NCI-H128 (cell line): Measurements from ENCODE around the gene OSBPL2.

Source experiments
- DNase-seq: peaks from one replicate; lab custom pipeline; 2025; ENCODE audit not compliant: unreplicated experiment; lab: John Stamatoyannopoulos, UW

OSBPL2 gene

DNA sequence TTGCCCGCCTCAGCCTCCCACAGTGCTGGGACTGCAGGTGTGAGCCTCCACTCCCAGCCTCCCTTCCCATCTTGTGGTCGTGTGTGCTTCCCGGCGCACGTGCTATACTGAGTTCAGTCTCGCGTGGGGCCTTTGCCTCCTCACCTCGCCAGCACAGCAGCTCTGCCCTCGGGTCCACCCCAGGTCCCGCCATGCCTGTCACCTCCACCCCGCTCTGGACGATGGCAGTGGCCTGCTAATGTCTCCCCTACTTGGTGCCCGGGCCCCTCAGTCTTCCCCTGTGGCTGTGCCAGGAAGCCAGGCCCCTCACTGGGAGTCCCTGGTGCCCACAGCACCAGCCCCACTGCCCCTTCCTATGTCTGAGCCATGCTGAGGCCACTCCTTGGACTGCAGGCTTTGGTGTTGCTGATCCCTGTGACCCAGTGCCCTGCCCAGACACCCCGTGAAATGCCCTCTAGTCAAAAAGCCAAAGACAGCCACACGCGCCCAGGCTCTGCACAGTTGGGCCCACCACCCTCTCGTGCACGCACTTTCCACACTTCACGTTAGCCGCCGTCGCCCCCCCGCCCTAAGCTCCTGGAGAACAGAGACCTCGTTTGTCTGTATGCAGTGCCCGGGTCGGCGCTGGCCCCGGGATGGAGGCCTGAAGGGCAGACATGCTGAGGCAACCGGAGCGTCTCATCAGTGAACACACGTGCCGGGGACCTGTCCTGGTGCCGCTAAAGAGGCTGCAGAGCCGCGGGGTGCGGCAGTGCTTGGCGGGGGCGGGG lies 32.5 kb upstream of the OSBPL2 start:
- no peak for DNase-seq

DNA sequence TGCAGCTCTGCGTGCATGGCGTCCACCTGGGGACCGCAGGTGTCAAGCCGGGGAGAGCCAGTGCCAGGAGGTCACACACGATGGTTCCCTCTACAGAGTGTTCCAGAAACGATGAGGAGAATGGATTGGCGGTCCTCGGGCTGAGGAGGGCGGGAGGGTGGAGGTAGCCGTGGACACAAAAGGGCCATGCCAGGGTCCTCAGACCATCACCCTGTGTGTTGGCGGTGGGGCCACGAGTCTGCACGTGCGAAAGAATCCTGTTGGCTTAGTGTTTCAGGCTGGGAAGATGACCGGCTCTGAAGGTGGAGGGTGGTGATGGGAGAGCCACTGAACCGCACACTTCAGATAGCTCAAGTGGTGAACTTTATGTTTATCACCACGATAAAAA lies 31.9 kb upstream of the OSBPL2 start:
- DNase-seq = no peak

DNA sequence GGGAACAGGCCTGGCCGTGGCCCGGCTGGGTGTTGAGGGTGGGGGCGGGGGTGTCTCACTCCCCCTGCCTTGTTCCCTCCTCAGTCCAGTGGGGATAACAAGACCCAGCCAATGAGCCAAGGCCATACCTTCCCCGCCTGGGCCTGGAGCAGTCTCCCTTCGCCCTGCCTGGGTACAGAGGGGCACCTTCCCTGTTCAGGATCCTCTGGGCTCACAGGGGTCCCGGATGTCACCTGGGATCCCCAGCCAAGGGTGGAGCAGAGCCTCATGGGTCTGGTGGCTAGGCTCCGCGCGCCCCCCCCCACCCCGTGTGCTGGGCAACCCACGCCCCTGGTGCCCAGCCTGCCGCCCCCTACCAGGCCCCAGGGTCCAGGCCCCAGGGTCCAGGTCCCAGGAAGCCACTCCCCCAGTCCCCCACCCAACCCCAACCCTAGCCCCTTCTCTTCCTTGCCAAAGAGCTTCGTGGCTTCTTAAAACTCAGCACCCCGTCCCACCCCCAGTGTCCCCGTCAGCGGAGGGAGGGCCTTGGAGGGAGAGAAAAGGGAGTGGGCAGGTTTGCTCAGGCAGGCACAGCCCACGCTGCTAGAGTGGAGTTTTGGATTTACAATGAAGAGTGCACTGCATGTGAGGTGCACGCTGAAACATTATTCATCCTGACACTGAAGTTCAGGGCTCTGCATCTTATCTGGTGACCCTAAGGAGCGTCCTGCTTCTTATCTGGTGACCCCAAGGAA lies 30.1 kb upstream of the OSBPL2 start:
- DNase-seq = no peak

DNA sequence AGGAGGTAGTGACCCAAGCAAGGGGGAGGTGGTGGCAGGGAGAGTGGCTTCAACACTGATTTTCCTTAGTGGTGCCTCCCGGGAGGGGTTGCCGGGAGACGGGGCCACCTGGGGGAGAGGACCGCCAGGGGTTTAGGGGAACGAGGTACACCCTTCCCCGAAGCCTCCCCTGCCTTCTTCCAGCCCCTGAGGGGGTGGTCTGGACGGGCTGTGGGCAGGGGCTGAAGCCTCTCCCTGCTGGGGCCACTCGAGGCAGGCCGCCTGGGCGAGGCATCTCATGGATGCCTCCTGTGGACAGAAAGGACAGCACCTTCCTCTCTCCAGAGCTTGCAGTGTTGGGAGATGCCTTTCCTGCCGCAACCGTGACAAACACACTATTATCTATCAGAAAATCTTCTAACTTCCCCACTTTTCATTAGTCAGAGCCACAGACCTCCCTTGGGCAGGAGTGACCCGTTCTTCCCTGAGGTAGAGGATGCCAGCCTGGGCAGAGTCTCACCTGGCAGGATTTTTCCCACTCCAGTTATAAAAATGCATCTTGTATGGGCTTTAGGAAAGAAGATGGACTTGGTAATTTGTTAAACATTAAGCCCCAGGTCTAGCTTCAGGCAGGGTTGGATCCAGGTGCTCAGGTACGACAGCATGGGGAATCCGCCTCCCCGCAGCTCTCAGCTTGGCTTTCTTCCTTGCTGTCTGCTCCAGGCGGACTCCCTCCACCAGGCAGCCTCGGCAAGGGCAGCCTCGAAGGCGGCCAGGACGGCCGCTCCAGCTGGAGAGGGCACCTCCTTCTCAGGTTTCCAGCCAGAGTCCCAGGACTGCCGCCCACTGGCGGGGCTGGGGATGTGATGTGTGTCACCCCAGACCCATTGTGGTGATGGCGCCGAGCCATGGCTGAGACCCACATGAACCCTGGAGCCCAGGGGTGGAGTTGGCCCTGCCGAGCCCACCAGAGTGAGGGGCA lies 29.2 kb upstream of the OSBPL2 start:
- no peak for DNase-seq

DNA sequence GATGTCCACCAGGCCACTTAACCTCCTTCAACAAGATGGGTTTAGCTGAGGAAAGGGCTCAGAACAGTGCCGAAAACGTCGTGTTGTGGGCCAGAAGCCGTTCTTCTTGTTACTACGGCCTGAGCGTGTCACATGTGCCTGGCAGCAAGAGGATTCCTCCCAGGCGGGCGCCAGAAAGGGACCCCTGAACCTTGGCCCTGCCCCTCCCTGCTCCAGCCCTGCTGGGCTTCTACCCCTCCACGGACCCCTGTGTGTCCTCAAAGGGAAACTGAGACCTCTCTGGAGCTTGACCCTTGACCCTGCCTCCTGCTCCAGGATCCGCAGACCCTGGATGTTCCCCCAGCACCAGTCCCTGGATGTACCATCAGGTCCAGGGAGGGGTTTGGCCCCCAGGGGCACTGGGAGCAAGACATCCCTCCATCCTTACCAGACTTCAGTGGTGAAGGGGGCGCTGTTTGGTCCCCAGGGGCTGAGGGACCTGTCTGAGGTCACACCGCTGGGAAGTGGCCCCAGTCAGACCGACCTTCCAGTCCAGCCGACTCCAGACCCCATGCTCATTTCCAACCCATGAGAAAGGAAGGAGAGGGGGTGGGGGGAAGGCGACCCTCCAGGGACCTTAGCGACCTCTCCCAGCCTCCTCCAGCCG lies 28.3 kb upstream of the OSBPL2 start:
- no peak for DNase-seq

DNA sequence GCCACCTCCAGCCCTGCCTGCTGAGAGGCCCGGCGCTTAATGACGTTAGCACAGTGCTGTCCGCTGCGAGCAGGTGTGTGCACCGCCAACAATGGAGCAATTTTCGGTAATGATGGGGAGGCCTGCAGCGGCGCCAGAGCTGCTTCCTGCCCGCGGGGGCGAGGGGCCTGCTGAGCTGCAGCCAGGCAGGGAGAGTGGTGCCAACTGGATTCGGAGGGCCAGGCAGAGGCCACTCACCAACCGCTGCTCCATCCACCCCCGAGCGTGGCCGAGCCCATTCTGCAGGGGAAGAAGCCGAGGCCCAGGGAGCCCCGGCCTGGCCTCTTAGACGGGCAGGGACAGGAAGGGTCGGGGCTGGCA lies 27.8 kb upstream of the OSBPL2 start:
- no peak for DNase-seq

DNA sequence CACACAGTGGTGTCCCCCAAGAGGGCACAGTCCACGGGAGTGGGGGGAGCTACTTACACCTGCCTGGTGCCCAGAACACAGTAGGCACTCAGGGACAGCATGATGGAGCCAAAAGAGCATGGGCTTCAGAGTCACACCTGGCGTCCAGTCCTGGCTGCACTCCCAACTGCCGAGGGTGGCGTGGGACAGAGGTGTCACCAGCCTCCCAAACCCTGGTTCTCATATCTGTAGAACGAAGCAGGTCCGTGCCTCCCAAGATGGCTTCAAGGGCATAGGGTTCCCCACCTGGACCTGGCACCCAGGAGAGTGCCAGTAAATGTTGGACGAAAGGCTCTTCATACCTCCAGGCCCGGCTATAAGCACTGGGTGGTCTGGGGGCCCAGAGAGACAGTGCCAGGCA lies 27.1 kb upstream of the OSBPL2 start:
- no peak for DNase-seq

DNA sequence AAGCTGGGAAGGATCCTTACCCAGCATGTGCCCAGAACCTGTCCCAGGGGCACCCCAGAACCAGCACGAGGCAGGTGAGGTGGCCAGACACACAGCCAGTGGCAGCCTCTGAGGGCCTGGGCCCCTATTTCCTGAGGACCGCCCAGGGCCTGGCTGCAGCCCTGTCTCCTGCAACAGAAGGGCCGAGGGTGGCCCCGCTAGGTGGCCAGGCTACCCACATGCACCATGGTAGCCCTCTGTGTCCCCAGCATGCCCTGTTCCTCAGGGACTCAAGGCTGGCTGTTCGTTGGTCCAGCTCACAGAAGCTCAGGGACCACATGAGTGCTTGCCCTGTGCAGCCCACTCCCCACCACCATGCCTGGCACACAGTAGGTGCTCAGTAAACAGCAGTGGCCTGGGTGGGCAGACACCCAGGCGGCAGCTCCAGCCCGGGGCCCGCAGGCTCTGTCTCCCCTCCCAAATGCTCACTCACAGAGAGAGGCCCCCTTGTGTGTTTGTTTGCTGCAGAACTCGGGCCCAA lies 26.5 kb upstream of the OSBPL2 start:
- DNase-seq = no peak

DNA sequence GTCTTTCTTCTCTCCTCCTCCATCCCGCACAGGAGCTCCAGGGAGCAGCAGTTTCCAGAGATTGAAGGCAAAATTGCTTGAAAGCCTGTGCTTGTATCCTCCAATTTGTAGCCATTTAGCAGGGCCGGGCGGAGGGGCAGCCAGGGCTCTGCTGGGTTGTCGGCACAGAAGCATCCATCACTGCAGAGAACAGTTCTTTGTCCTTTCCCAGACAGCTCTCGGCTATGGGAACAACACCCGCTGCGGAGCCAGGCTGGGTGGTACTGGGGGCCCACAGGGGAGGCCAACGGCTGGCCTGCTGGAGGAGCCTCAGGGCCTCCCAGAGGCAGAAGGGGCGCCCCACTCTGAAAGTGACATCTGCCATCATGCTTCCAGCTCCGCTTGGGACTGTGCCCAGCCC lies 26.0 kb upstream of the OSBPL2 start:
- DNase-seq = no peak

DNA sequence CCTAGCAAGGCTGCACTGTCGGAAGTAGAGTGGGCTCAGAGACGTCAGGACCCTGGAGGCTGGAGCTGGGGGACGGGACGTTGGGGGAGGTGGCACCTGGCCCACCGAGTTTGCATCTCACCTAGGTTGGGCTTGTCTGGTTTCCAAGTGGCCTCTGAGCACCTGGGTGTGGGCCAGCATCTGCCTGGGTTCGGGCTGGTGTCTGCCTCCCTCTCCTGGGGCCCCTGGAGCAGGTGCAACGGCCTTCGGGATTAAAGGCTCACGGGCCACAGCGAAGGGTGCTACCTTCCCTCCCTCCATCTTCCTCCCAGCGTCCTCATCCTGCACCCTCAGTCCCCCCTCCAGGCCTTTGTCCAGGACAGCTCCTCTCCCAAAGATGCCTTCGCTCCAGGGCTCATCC lies 24.3 kb upstream of the OSBPL2 start:
- DNase-seq = no peak

DNA sequence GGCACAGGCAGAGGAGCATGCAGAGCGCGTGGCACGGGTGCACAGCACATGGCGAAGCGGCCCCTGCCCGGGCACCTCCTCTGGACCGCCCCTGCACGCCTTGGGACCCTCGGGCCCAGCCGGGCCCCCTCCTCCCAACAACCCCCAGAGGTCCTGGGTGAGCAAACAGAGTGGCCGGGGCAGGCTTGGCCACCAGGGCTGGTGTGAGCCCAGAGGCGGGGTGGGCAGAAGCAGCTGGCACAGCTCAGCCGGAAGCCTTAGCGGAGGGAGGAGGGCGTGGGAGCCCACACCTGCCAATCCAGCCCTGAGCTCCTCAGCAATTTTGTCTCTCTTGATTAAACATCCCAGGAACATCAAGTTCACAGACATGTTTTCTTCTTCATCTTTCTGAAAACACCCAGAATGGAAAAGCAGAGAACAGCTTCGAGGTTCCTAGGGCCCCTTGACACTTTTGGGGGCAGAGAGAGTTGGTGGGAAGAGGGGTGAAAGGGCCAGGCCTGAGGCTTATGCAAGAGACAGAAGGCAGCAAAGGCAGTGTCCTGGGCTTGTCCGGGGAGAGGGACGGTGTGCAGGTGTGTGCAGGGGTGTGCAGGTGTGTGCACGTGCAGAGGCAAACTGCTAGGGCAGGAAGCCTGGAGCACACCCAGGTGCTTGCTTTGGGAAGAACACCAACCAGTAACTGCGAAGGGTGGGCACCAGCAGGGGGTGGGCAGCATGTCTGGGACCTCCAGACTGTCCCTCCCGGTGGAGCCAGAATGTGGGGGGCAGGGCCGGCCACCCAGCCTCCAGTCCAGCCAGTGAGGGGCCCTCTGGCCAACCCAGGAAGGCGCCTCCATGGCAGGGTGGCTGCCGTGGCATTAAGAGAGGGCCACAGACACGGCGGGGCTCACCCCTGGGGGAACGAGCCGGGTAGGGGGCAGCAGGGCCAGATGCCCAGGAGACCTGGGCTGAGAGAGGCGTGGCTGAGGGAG lies 23.0 kb upstream of the OSBPL2 start:
- DNase-seq = no peak

DNA sequence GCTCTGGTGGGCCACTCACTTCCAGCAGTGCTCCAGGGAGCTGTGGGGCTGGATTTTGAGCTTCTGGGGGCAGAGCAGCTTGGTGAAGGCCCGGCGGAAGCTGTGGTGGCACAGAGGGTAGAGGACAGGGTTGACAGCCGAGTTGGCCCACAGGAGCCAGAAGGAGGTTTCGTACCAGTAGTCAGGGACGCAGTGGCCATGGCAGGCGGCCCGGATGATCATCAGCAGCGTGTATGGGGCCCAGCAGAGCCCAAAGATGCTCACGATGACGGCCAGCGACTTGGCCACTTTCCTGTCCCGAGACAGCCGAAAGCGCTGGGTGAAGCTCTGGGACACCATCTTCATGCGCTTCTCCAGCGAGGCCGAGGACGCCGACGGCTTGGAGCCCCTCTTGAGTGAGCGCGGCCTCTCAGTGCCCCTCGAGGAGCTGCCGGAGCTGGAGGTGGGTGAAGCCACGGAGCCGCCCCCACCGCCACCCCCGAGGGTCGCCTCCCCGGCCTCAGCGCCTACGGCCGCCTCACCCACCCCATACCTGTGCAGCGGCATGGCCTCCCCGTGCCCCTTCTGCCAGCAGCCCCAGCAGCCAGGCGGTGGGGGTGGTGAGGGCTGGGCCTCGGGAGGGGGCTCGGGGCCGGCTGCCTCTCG lies 22.2 kb upstream of the OSBPL2 start:
- no peak for DNase-seq

DNA sequence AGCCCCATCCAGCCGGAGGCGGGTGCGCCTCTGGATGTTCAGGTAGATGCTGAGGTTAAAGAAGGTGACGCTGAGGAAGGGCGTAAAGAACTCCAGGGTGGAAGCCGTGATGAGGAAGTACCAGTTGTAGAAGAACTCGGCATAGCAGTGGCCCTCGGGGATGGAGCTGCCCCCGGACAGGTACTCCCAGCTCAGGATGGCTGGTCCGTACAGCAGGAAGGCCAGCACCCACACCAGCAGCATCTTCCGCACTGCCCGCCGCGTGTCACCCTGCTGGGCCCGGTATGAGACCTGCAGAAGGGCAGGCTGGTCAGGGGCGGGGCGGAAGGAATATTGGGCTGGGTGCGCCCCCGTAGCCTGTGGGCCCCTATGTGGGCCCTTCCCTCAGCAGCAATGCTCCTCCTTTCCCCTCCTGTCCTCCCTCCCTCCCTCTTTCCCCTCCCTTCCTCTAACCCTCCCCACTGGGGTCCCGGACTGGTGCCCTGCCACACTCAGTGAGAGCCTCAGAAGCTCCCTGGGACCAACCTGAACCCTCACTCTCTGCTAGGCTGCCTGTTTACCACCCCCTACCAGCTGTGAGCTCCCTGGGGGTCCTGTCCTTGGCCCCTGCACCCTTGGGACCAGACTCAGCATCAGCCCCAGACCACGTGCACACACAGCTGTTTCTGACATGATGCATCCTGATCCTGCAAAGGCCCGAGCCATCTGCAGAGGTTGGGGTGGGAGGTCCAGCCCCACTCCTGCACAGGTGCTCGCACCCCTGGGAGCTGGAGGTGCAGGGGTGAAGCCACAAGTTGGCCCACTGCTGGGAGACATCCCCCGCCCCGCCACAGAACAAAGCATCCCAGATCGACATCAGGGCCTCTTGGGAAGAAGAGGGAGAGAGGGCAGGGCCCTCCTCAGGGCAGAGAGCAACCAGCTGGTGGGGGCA lies 21.4 kb upstream of the OSBPL2 start:
- no peak for DNase-seq

DNA sequence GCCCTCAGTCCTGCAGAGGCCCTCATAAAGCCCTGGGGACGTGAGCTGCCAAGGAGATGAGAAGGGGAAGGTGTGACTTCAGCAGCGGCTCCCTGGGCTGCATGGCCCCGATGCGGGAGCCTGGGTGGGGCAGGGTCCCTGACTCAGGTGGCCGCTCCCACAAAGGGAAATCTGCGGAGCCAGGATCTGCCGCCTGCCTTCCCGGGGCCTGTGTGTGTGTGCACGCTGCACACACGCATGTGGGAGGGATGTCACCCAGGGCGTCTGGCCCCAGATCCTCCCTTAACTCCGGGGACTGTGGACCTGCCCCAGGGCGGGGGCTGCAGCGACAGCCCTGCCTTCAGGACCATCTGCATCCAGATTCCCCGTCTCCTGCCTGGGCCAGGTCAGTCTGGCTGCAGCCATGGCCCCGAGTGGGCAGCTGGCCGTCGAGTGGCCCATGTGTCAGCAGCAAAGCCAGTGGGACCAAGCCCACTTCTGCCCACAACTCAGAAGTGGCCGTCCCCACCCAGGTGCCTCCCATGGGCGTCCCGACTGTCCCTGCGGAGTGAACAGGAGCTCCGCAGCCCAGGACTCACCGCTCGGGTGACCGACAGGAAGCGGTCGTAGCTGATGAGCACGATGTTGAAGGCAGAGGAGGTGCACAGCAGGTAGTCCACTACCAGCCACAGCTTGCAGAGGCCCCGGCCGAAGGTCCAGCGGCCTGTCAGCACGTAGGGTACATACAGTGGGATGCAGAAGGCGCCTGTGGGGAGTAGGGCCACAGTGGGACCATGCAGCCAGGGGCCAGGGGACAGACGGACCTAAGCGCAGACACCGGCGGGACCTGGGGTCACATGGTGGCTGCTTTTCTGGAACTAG lies 20.2 kb upstream of the OSBPL2 start:
- DNase-seq = no peak

DNA sequence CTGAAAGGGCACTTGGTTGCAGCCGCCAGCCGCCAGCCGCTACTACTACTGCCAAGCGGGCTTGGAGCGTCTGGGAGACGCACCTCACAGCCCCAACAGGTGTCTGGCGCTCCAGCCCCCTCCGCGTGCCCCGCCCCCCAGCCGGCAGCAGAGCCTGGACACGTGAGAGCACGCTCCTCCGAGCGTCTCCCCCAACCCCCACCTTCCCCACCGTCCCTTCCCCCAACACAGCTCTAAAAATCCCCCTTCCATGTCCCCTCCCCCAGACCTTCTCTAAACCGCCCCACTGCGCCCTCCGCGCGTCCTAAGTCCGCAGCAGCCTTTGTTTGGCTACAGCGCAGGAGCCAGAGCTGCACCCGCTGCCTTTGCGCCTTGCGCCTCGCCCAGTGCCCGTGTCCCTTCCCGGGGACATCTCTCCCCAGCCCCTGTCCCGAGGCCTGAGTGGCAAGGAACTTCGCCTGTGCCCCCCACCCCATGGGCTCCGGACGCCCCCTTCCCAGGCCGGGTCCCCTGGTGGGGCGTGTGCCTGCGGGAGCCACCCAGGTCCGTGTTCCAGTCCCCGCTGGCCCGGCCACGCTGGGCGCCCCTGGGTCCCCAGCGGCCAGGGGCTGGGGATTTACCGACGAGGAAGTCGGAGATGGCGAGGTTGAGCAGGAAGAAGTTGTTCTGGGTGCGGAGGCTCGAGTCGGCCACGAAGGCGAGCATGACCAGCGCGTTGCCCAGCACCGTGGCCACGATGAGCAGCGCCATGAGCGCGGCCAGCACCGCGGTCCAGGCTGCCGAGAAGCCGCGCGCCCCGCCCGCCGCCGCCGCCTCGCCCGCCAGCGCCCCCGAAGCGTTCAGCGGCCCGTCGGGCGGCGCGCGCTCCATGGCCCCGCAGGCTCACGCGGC lies 19.0 kb upstream of the OSBPL2 start:
- peak; percentile 15 for DNase-seq

DNA sequence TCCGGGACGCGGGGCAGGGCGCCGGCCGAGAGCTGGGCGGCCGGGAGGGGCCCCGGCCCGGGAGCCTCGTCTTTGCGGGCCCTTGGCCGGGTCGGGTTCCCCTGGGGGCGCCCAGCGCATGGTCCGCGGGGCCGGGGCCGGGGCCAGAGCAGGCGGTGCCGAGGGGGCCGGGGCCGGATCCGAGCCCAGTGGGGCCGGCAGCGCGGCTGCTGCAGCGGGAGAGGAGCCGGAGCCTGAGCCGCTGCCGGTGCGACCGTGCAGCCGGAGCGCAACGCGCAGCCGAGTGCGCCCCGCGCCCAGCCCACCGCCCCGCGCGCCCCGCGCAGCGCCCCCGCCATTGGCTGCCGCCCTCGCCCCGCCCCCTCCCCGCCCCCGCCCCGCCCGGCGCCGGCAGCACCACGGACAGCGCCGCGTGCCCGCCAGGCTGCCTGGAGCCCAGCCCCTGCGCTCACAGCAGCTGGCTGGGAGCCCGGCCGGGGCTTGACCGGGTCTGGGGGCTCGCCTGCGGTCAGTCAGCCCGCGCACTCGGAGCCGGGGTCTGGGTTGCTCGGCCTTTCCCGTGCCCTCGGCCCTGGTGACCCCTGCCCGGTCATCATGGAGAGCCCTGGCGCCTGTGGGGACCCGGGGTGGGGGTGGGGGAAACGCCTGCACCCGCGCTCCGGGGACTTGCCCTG lies 18.2 kb upstream of the OSBPL2 start, which contains the start of gene HRH3:
TSS of gene HRH3 (minus strand) at position 287 of the 674 bp plus-strand sequence. CDS start 308 bp downstream, outside the sequence.
- DNase-seq = peak; percentile 12
